Measurements from ENCODE around the gene C1QL3. TPM values are rescaled to one million over a fixed set of nuclear protein-coding genes. Genes with fewer than 3 reads are reported as not detected.

The C1QL3 gene
- total RNA-seq (under 1 TPM in 3 of 4 donors, not detected in 1; 0.20 to 0.38 (median 0.26) TPM), polyA plus RNA-seq (0.09 TPM)
- long read RNA-seq, donor 1: 0 reads
- long read RNA-seq, donor 2: 0 reads
- long read RNA-seq, donor 3: 0 reads
- long read RNA-seq, donor 4, partial matches to known transcripts: 0 of 1 reads
- long read RNA-seq, donor 4, other reads (novel, unspliced or antisense): 0 of 1 reads

GRCh38 chr10:16521311-16522016, at the start of gene C1QL3:
TSS of gene C1QL3 (minus strand) at chr10:16521879. CDS start at chr10:16521065, 814 bp downstream.
- no peaks in the 10 kb centered on the region for H3K4me1 ChIP-seq (ENCODE audit: control insufficient read depth, insufficient read depth, low read length)
- DNase-seq (peak in 1 of 3 donors; percentile 50), ATAC-seq (peak in 1 of 2 donors; percentile 15)
- intact Hi-C loops (cut with DNase I): no loop called here
- H3K27ac ChIP-seq (ENCODE audit: low read length): no peak within 1 kb of the TSS
- 1% methylated on average over 68 of the region's 68 CpGs for WGBS
- H3K27me3 ChIP-seq (ENCODE audit: control insufficient read depth, insufficient read depth): no peaks in the 10 kb centered on the region
- H3K4me3 ChIP-seq (ENCODE audit: low read length): peak within 1 kb of the TSS; percentile 64
- H3K9me3 ChIP-seq (ENCODE audit: control insufficient read depth, low read length): no peaks in the 10 kb centered on the region

- Histone ChIP-seq H3K27ac (ENCODE audit: low read length) (no peak overlapping the region), H3K27me3 (ENCODE audit: control insufficient read depth, insufficient read depth) (no peaks in the 10 kb centered on the region), H3K9me3 (ENCODE audit: control insufficient read depth, low read length) (no peaks in the 10 kb centered on the region), H3K4me3 (ENCODE audit: low read length) (no peak overlapping the region), H3K4me1 (ENCODE audit: control insufficient read depth, insufficient read depth, low read length) (peaks cover 2% of the 10 kb centered on the region)
- ATAC-seq (no peak), DNase-seq (no peak)
- 73% methylated on average over 4 of the region's 4 CpGs for WGBS
- intact Hi-C loops (cut with DNase I): no loop called here
Observed at GRCh38 chr10:16570731-16571130, 49.1 kb upstream of the C1QL3 start.

GRCh38 chr10:16566202-16566805, 44.6 kb upstream of the C1QL3 start:
- Histone ChIP-seq H3K4me1 (ENCODE audit: control insufficient read depth, insufficient read depth, low read length) (peaks cover 2% of the 10 kb centered on the region), H3K4me3 (ENCODE audit: low read length) (no peak overlapping the region), H3K27ac (ENCODE audit: low read length) (no peak overlapping the region), H3K27me3 (ENCODE audit: control insufficient read depth, insufficient read depth) (no peaks in the 10 kb centered on the region), H3K9me3 (ENCODE audit: control insufficient read depth, low read length) (no peaks in the 10 kb centered on the region)
- DNase-seq: no peak
- intact Hi-C loops (cut with DNase I): no loop called here
- WGBS: 56% methylated on average over 7 of the region's 7 CpGs
- ATAC-seq: no peak

- Histone ChIP-seq H3K27ac (ENCODE audit: low read length) (no peak overlapping the region), H3K9me3 (ENCODE audit: control insufficient read depth, low read length) (no peaks in the 10 kb centered on the region), H3K4me1 (ENCODE audit: control insufficient read depth, insufficient read depth, low read length) (peaks cover 2% of the 10 kb centered on the region), H3K4me3 (ENCODE audit: low read length) (no peak overlapping the region), H3K27me3 (ENCODE audit: control insufficient read depth, insufficient read depth) (no peaks in the 10 kb centered on the region)
- 24% methylated on average over 3 of the region's 3 CpGs for WGBS
- no peak for DNase-seq
- ATAC-seq: no peak
- intact Hi-C loops (cut with DNase I): no loop called here
Observed at GRCh38 chr10:16565604-16566003, 43.9 kb upstream of the C1QL3 start.

GRCh38 chr10:16562891-16563290, 41.2 kb upstream of the C1QL3 start:
- intact Hi-C loops (cut with DNase I): no loop called here
- ATAC-seq: no peak
- Histone ChIP-seq H3K27ac (ENCODE audit: low read length) (no peak overlapping the region), H3K4me1 (ENCODE audit: control insufficient read depth, insufficient read depth, low read length) (peaks cover 2% of the 10 kb centered on the region), H3K9me3 (ENCODE audit: control insufficient read depth, low read length) (no peaks in the 10 kb centered on the region), H3K27me3 (ENCODE audit: control insufficient read depth, insufficient read depth) (no peaks in the 10 kb centered on the region), H3K4me3 (ENCODE audit: low read length) (no peak overlapping the region)
- no peak for DNase-seq
- WGBS: 85% methylated on average over 6 of the region's 6 CpGs

- DNase-seq: no peak
- intact Hi-C loops (cut with DNase I): no loop called here
- no peaks in the 10 kb centered on the region for H3K9me3 ChIP-seq (ENCODE audit: control insufficient read depth, low read length)
- no peak overlapping the region for H3K4me3 ChIP-seq (ENCODE audit: low read length)
- no peaks in the 10 kb centered on the region for H3K27me3 ChIP-seq (ENCODE audit: control insufficient read depth, insufficient read depth)
- ATAC-seq: no peak
- no peak overlapping the region for H3K27ac ChIP-seq (ENCODE audit: low read length)
- WGBS: 66% methylated on average over 5 of the region's 5 CpGs
- no peaks in the 10 kb centered on the region for H3K4me1 ChIP-seq (ENCODE audit: control insufficient read depth, insufficient read depth, low read length)
Observed at GRCh38 chr10:16559236-16559773, 37.6 kb upstream of the C1QL3 start.

GRCh38 chr10:16547973-16548372, 26.3 kb upstream of the C1QL3 start:
- no peak for ATAC-seq
- intact Hi-C loops (cut with DNase I): loop anchor here in 1 of 4 donors (10.0 kb wide), 1 partner anchor 643 kb away; no protein-coding TSS in a partner anchor

GRCh38 chr10:16545116-16545736, 23.5 kb upstream of the C1QL3 start:
- Histone ChIP-seq H3K9me3 (ENCODE audit: control insufficient read depth, low read length) (no peaks in the 10 kb centered on the region), H3K27ac (ENCODE audit: low read length) (no peak overlapping the region), H3K4me3 (ENCODE audit: low read length) (no peak overlapping the region), H3K27me3 (ENCODE audit: control insufficient read depth, insufficient read depth) (no peaks in the 10 kb centered on the region), H3K4me1 (ENCODE audit: control insufficient read depth, insufficient read depth, low read length) (no peaks in the 10 kb centered on the region)
- ATAC-seq (peak; percentile 24 to 47), DNase-seq (no peak)
- intact Hi-C loops (cut with DNase I): loop anchor here in 1 of 4 donors (10.0 kb wide), 1 partner anchor 640 kb away; no protein-coding TSS in a partner anchor
- WGBS: 20% methylated on average over 7 of the region's 7 CpGs

More at GRCh38 chr10:16547973-16548372, 26.3 kb upstream of the C1QL3 start:
- Histone ChIP-seq H3K27ac (ENCODE audit: low read length) (no peak overlapping the region), H3K9me3 (ENCODE audit: control insufficient read depth, low read length) (no peaks in the 10 kb centered on the region), H3K4me3 (ENCODE audit: low read length) (no peak overlapping the region), H3K4me1 (ENCODE audit: control insufficient read depth, insufficient read depth, low read length) (no peaks in the 10 kb centered on the region), H3K27me3 (ENCODE audit: control insufficient read depth, insufficient read depth) (no peaks in the 10 kb centered on the region)
- 88% methylated on average over 4 of the region's 4 CpGs for WGBS
- DNase-seq: no peak

- no peaks in the 10 kb centered on the region for H3K27me3 ChIP-seq (ENCODE audit: control insufficient read depth, insufficient read depth)
- DNase-seq (no peak), ATAC-seq (no peak)
- no peak overlapping the region for H3K4me3 ChIP-seq (ENCODE audit: low read length)
- H3K4me1 ChIP-seq (ENCODE audit: control insufficient read depth, insufficient read depth, low read length): no peaks in the 10 kb centered on the region
- H3K27ac ChIP-seq (ENCODE audit: low read length): no peak overlapping the region
- no peaks in the 10 kb centered on the region for H3K9me3 ChIP-seq (ENCODE audit: control insufficient read depth, low read length)
- WGBS: 73% methylated on average over 4 of the region's 4 CpGs
- intact Hi-C loops (cut with DNase I): loop anchor here in 1 of 4 donors (10.0 kb wide), 1 partner anchor 640 kb away; no protein-coding TSS in a partner anchor
Observed at GRCh38 chr10:16544591-16544990, 22.9 kb upstream of the C1QL3 start.

GRCh38 chr10:16544099-16544498, 22.4 kb upstream of the C1QL3 start:
- no peak overlapping the region for H3K4me3 ChIP-seq (ENCODE audit: low read length)
- ATAC-seq: no peak
- DNase-seq: no peak
- no peaks in the 10 kb centered on the region for H3K4me1 ChIP-seq (ENCODE audit: control insufficient read depth, insufficient read depth, low read length)
- H3K27ac ChIP-seq (ENCODE audit: low read length): no peak overlapping the region
- no peaks in the 10 kb centered on the region for H3K27me3 ChIP-seq (ENCODE audit: control insufficient read depth, insufficient read depth)
- intact Hi-C loops (cut with DNase I): loop anchor here in 1 of 4 donors (10.0 kb wide), 1 partner anchor 639 kb away; no protein-coding TSS in a partner anchor
- 59% methylated on average over 3 of the region's 3 CpGs for WGBS
- H3K9me3 ChIP-seq (ENCODE audit: control insufficient read depth, low read length): no peaks in the 10 kb centered on the region

Data from right cardiac atrium (tissue), 5 donors.